ENCODE data around the gene GTSE1.

Gene GTSE1

GRCh38 chr22:46330426-46330825 is 33.8 kb downstream of the GTSE1 start:
- FAIRE-seq: no peak

- no peak for FAIRE-seq
These were observed 34.8 kb downstream of the GTSE1 start for GRCh38 chr22:46331496-46331895.

DNA sequence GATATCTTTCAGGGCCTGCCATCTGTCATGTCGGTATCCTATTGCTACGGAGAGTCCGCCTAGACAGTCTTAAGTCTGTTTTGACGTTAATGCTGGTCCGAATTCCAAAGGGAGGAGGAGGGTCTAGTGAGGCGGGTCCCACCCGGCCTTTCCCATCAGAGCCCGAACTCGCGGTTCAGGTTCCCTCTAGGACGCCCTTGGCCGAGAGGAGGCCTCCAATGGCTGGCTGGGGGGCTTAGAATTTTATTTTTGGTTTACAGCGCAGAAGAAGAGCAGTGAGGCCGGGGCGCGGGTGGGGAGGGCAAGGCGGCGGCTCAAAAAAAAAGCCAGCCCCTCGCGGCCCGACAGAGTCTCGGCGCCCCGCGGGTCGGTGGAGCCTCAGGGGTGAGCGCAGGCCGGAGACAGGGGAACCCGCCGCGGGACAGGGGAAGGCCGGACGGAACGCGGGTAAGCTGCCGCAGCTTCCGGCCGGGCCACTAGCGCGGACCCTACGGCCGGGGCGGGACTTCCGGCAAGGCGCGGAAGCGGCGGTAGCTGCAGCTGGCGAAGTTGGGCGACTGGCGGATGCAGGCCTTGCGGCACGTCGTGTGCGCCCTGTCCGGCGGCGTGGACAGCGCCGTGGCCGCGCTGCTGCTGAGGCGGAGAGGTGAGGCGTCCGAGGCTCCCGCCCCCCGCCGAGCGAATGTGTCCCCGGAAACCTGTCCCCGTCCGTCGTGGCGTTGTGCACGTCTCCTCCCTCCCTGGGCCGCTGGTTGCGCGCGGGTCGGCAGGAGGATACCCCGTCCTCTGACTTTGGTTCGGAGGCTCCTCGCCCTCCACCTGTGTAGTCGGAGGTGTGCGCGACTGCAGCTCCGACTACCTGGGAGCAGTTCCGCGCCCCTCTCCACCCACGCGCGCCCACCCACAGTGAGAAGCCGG is 38.8 kb downstream of the GTSE1 start, which contains the start of gene TRMU:
Gene TRMU, plus strand, starts transcription at position 514 of the 918 bp plus-strand sequence. Its CDS starts 51 bp downstream, at position 565.
- no peak for FAIRE-seq

GRCh38 chr22:46336119-46337078 is 39.7 kb downstream of the GTSE1 start:
- FAIRE-seq: no peak

- FAIRE-seq: no peak
These were observed 41.2 kb downstream of the GTSE1 start for GRCh38 chr22:46337870-46338269.

DNA sequence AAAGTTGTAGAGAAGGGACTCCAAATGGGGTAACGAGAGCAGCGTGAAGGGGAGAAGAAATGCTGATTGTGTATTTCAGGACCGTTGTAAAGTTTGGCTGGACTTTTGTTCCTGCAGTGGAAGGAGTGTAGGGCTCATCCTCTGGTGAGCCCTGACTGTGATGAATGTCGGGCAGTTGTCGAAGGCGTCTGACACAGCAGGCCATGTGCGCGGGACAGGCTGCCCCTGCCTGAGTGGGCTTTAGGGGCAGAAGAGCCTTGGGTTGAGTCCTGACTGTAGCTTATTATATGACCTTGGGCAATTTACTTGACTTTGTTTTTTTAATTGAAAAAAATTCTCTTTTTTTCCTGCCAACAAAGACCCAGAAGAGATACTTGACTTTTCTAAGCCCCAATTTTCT is 42.0 kb downstream of the GTSE1 start:
- FAIRE-seq: no peak

- FAIRE-seq: no peak
These were observed 43.3 kb downstream of the GTSE1 start for GRCh38 chr22:46339956-46340355.

DNA sequence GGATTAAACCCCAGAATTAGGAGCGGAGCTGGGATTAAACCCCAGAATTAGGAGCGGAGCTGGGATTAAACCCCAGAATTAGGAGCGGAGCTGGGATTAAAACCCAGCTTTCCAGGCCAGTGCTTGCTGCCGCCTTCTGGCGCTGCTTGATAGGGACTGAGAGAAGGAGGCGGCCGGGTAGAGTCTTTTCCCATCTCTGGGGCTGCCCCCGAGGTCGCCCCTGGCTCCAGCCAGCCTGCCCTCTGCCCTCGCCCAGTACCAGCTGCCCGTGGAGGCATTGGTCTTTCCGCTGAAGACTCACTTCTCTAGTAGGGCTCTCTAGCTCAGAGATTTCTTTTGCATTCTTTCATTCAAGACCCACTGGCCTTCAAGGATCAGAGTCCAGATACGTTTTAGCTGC is 44.0 kb downstream of the GTSE1 start:
- no peak for FAIRE-seq

DNA sequence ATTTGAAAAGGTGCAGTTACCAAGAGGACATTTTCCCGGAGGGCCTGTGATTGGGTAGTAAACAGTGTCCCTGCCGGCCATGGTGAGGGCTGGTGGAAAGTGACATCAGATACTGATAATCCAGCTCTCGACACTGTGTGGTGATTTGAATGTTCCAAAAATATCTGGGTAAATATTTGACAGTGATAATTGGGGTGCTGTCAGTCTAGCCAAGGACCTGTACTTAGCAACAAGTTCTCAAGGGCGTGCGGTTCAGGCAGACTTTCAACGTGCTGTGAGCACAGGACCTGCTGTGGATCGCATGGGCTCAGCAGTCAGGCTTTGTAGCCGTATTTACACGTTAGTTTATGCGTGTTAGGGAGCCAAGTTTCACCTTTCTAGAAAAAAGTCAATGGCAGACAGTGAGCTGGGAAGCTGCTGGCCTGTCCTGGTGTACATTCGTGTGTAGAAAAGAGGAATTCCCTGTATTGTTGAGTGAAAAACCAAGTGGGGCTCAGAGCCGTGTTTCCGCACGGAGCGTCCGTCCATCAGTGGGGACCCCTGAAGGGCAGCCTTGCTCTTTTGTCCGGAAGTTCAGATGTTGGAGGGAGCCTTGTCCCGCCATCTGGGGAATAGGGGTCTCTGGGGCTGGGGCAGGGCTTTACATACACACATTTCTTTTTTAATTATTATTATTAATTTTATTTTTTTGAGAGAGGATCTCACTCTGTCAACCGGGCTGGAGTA is 50.2 kb downstream of the GTSE1 start:
- FAIRE-seq: no peak

DNA sequence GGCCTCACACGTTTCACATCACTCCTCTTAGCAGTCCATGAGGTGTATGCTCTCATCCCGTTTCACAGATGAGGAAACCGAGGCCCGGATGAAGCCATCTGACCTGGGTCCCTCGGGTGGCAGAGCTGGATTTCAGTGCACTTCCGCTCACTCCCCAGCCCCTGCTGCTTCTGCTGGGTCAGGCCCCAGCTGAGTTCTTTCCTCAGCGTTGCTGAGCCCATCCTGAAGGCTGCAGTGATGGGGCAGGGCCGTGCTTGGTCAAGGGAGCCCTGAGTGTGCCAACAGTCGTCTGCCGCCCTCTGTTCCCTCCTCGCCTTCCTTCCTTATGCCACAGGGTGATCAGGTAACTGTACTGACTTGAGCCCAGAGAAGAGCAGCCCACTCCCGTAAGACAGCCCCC is 51.0 kb downstream of the GTSE1 start:
- no peak for FAIRE-seq

- no peak for FAIRE-seq
These were observed 51.5 kb downstream of the GTSE1 start for GRCh38 chr22:46348099-46348695.

- no peak for FAIRE-seq
These were observed 52.6 kb downstream of the GTSE1 start for GRCh38 chr22:46349238-46349637.

GRCh38 chr22:46349681-46350080 is 53.0 kb downstream of the GTSE1 start:
- FAIRE-seq: no peak

DNA sequence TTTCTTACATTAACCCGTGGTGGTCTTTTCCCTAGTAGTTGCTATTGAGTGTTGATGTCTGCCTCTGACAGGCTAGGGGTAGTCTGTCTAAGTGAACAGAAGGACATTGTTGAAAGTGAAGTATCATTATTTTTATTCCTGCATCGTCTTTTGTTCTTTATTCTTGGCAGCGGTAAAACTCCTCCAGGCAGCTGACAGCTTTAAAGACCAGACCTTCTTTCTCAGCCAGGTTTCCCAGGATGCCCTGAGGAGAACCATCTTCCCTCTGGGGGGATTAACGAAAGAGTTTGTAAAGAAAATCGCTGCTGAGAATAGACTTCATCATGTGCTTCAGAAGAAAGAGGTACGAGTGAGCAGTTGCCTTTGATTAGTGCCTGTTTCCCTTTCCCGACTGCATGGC is 53.5 kb downstream of the GTSE1 start:
- no peak for FAIRE-seq

GRCh38 chr22:46350646-46351045 is 54.0 kb downstream of the GTSE1 start:
- FAIRE-seq: no peak

- no peak for FAIRE-seq
These were observed 54.6 kb downstream of the GTSE1 start for GRCh38 chr22:46351131-46351735.

- FAIRE-seq: no peak
These were observed 55.1 kb downstream of the GTSE1 start for GRCh38 chr22:46351767-46352166.

DNA sequence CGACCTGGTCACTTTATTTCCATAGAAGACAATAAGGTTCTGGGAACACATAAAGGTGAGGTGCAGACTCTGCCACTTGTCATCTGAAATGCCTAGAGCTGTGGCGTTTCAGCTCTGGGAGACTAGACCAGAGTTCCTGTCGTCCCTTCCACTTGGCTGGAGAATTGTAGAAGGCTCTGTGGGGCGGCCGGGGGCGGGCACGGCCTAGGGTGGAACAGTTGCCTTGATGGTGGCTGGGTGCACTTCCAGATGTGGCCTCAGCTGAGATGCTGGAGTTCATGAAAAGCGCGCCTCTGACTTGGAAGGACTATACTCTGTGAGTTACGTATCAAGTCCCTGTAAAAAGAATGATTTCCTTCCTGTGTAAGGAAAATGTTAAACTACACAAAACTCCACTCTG is 55.6 kb downstream of the GTSE1 start:
- no peak for FAIRE-seq

GRCh38 chr22:46352691-46353386 is 56.2 kb downstream of the GTSE1 start:
- no peak for FAIRE-seq

- FAIRE-seq: no peak
These were observed 56.9 kb downstream of the GTSE1 start for GRCh38 chr22:46353483-46354105.

Data from colon (tissue), 2 donors.